Measurements from ENCODE around the gene IL17D.

GRCh38 chr13:20666948-20667347, 36.6 kb upstream of the IL17D start:
- TF ChIP-seq TAF1 (IDR thresholded peaks at IDR 0.05; ENCODE audit: borderline replicate concordance, low read depth, low read length) (no peak), CTCF (IDR thresholded peaks at IDR 0.05 in 2 of 3, conservative IDR thresholded peaks at IDR 0.05 in 1 of 3; ENCODE audit: control insufficient read depth in 2 of 3, extremely low read depth in 1 of 3, insufficient read depth in 1 of 3, low read depth in 3 of 3, low read length in 3 of 3) (no peak), NBN (IDR thresholded peaks at IDR 0.05) (no peak), POLR2A (IDR thresholded peaks at IDR 0.05; ENCODE audit: low read depth, low read length) (no peak), CBX5 (IDR thresholded peaks at IDR 0.05; ENCODE audit: low read depth) (no peak)
